Measurements from ENCODE around the gene ANKRD29.

DNA sequence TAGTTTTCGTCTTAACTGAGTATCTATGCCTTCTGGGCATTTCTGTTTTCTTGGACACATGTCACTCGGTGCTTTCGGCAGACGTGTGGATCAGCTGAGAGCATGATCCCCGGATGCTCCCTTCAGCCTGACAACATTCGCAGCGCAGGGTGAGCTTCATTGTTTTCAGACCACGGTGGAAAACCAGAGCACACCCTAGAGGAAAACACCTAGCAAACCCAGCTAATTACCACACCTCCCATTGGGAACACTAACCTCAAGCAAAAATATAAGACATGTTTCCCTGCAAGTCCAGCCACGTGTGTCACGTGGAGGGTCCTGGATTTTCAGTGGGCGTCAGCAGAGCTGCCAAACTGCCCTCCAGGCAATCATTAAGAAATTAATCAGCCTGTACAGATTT lies 31.0 kb downstream of the ANKRD29 start:
- TF ChIP-seq, protein P1, sequence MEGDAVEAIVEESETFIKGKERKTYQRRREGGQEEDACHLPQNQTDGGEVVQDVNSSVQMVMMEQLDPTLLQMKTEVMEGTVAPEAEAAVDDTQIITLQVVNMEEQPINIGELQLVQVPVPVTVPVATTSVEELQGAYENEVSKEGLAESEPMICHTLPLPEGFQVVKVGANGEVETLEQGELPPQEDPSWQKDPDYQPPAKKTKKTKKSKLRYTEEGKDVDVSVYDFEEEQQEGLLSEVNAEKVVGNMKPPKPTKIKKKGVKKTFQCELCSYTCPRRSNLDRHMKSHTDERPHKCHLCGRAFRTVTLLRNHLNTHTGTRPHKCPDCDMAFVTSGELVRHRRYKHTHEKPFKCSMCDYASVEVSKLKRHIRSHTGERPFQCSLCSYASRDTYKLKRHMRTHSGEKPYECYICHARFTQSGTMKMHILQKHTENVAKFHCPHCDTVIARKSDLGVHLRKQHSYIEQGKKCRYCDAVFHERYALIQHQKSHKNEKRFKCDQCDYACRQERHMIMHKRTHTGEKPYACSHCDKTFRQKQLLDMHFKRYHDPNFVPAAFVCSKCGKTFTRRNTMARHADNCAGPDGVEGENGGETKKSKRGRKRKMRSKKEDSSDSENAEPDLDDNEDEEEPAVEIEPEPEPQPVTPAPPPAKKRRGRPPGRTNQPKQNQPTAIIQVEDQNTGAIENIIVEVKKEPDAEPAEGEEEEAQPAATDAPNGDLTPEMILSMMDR (IDR thresholded peaks at IDR 0.05; ENCODE audit: insufficient read depth, low read length): no peak
- TF ChIP-seq POLR2AphosphoS5 (IDR thresholded peaks at IDR 0.05; ENCODE audit: low read depth) (no peak), SPI1 (IDR thresholded peaks at IDR 0.05; ENCODE audit: borderline replicate concordance, low read depth) (no peak)
- TF ChIP-seq, protein P2, sequence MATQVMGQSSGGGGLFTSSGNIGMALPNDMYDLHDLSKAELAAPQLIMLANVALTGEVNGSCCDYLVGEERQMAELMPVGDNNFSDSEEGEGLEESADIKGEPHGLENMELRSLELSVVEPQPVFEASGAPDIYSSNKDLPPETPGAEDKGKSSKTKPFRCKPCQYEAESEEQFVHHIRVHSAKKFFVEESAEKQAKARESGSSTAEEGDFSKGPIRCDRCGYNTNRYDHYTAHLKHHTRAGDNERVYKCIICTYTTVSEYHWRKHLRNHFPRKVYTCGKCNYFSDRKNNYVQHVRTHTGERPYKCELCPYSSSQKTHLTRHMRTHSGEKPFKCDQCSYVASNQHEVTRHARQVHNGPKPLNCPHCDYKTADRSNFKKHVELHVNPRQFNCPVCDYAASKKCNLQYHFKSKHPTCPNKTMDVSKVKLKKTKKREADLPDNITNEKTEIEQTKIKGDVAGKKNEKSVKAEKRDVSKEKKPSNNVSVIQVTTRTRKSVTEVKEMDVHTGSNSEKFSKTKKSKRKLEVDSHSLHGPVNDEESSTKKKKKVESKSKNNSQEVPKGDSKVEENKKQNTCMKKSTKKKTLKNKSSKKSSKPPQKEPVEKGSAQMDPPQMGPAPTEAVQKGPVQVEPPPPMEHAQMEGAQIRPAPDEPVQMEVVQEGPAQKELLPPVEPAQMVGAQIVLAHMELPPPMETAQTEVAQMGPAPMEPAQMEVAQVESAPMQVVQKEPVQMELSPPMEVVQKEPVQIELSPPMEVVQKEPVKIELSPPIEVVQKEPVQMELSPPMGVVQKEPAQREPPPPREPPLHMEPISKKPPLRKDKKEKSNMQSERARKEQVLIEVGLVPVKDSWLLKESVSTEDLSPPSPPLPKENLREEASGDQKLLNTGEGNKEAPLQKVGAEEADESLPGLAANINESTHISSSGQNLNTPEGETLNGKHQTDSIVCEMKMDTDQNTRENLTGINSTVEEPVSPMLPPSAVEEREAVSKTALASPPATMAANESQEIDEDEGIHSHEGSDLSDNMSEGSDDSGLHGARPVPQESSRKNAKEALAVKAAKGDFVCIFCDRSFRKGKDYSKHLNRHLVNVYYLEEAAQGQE (IDR thresholded peaks at IDR 0.05; ENCODE audit: insufficient replicate concordance, low read depth): no peak

All from HL-60 (cell line).